GM23338 (cell line): ENCODE measurements around the gene ITGB3. TPM values are rescaled to one million over a fixed set of nuclear protein-coding genes. Genes with fewer than 3 reads are reported as not detected.

Experiments used
- ATAC-seq: fragments of 200-7000 bp; cut with Tn5 transposase; 3 replicates; pipeline ENCODE4 v1.9.1; 2020
- DNase-seq: peaks from one replicate; pipeline ENCODE4 v3.0.0-alpha.2; 2015; ENCODE audit warnings: low spot score
- H2AFZ ChIP-seq: fragments of 200-600 bp; sonication (generic); 2 replicates; pipeline ENCODE4 v1.8.0; 2016; ENCODE audit warnings: antibody characterized with exemption, mild to moderate bottlenecking, moderate library complexity
- H3F3A ChIP-seq: fragments of 200-600 bp; sonication (generic); replicated peaks from 2 replicates; pipeline ENCODE4 v1.8.0; 2017; ENCODE audit warnings: antibody characterized with exemption, mixed run types, low read depth
- H3K27ac ChIP-seq: fragments of 200-600 bp; sonication (generic); 2 replicates; pipeline ENCODE4 v1.6.1; 2016; ENCODE audit warnings: low read depth
- H3K27me3 ChIP-seq: fragments of 200-600 bp; sonication (generic); 2 replicates; pipeline ENCODE4 v1.8.0; 2016; ENCODE audit warnings: mild to moderate bottlenecking, mixed run types, moderate library complexity; ENCODE audit not compliant: insufficient read depth
- H3K36me3 ChIP-seq: fragments of 200-600 bp; sonication (generic); 2 replicates; pipeline ENCODE4 v1.8.0; 2016; ENCODE audit warnings: mild to moderate bottlenecking; ENCODE audit not compliant: insufficient read depth
- H3K4me1 ChIP-seq: fragments of 200-600 bp; sonication (generic); 2 replicates; pipeline ENCODE4 v1.8.0; 2016; ENCODE audit warnings: mild to moderate bottlenecking, moderate library complexity; ENCODE audit not compliant: insufficient read depth
- H3K4me2 ChIP-seq: fragments of 200-600 bp; sonication (generic); 2 replicates; pipeline ENCODE4 v1.7.1; 2017; ENCODE audit warnings: mixed run types
- H3K4me3 ChIP-seq: fragments of 200-600 bp; sonication (generic); 2 replicates; pipeline ENCODE4 v1.6.1; 2016; ENCODE audit warnings: mixed run types
- H3K79me2 ChIP-seq: fragments of 200-600 bp; sonication (generic); replicated peaks from 2 replicates; pipeline ENCODE4 v1.8.0; 2017; ENCODE audit warnings: mild to moderate bottlenecking; ENCODE audit not compliant: insufficient read depth
- H3K9me2 ChIP-seq: fragments of 200-600 bp; sonication (generic); 2 replicates; pipeline ENCODE4 v1.8.0; 2017; ENCODE audit not compliant: insufficient read depth
- H4K20me1 ChIP-seq: fragments of 200-600 bp; sonication (generic); replicated peaks from 2 replicates; pipeline ENCODE4 v1.8.0; 2017; ENCODE audit warnings: mild to moderate bottlenecking; ENCODE audit not compliant: insufficient read depth
- H3K27ac Mint-ChIP-seq: 2 replicates; pipeline ENCODE4 v1.8.0; 2020; ENCODE audit warnings: inconsistent platforms, mild to moderate bottlenecking, moderate library complexity, mixed read lengths
- H3K27me3 Mint-ChIP-seq: 3 replicates; pipeline ENCODE4 v1.8.0; 2022; ENCODE audit warnings: low read depth, mild to moderate bottlenecking, moderate library complexity, mixed read lengths, inconsistent platforms; ENCODE audit not compliant: insufficient read depth, poor library complexity
- H3K36me3 Mint-ChIP-seq: 3 replicates; pipeline ENCODE4 v1.8.0; 2021; ENCODE audit warnings: low read depth, mild to moderate bottlenecking, inconsistent platforms, moderate library complexity, mixed read lengths
- H3K4me1 Mint-ChIP-seq: 3 replicates; pipeline ENCODE4 v1.8.0; 2020; ENCODE audit warnings: mild to moderate bottlenecking, inconsistent platforms, mixed read lengths
- H3K4me3 Mint-ChIP-seq: 3 replicates; pipeline ENCODE4 v1.8.0; 2021; ENCODE audit warnings: moderate library complexity, mild to moderate bottlenecking, inconsistent platforms, mixed read lengths
- H3K9me3 Mint-ChIP-seq: 3 replicates; pipeline ENCODE4 v1.8.0; 2020; ENCODE audit warnings: moderate library complexity, mild to moderate bottlenecking, inconsistent platforms, mixed read lengths
- CREB1 ChIP-seq: fragments of 250-450 bp; sonication (Bioruptor Pico); IDR thresholded peaks from 2 replicates; pipeline ENCODE4 v1.5.0; 2020; ENCODE audit warnings: low read depth, mild to moderate bottlenecking, moderate library complexity
- EZH2 ChIP-seq: fragments of 200-600 bp; sonication (generic); IDR thresholded peaks from one replicate; pipeline ENCODE4 v1.8.0; 2017; ENCODE audit warnings: antibody characterized with exemption, mild to moderate bottlenecking, low read depth; ENCODE audit not compliant: unreplicated experiment
- EZH2phosphoT487 ChIP-seq: fragments of 200-600 bp; sonication (generic); IDR thresholded peaks from one replicate; pipeline ENCODE4 v1.8.1; 2018; ENCODE audit warnings: antibody characterized with exemption; ENCODE audit not compliant: unreplicated experiment
- JUNB ChIP-seq: IDR thresholded peaks from one replicate; pipeline ENCODE4 v1.6.1; 2016; ENCODE audit warnings: antibody characterized with exemption; ENCODE audit not compliant: unreplicated experiment
- NANOG ChIP-seq: IDR thresholded peaks from 2 replicates; pipeline ENCODE4 v1.6.1; 2016; ENCODE audit warnings: antibody characterized with exemption, borderline replicate concordance
- POLR2AphosphoS5 ChIP-seq: IDR thresholded peaks from 2 replicates; pipeline ENCODE4 v1.6.1; 2016; ENCODE audit warnings: antibody characterized with exemption, low read depth
- STAT1 ChIP-seq: IDR thresholded peaks from one replicate; pipeline ENCODE4 v1.6.1; 2016; ENCODE audit warnings: antibody characterized with exemption; ENCODE audit not compliant: unreplicated experiment
- ZNF114 ChIP-seq: fragments of 250-450 bp; sonication (Bioruptor Pico); IDR thresholded peaks from 2 replicates; pipeline ENCODE4 v1.5.0; 2020; ENCODE audit warnings: mild to moderate bottlenecking, moderate library complexity
- ZNF331 ChIP-seq: fragments of 250-450 bp; sonication (Bioruptor Pico); IDR thresholded peaks from 2 replicates; pipeline ENCODE4 v1.5.0; 2020; ENCODE audit warnings: low read depth, mild to moderate bottlenecking, moderate library complexity
- polyA plus RNA-seq: library from polyadenylated mRNA; unstranded; fragments of >200 nt; fragmentation: Nextera tagmentation; extraction: Ambion mirVana; gene quantifications from 2 replicates; pipeline ENCODE4 v1.2.1, GENCODE V29; 2016
- total RNA-seq: library from RNA; depleted of rRNA; stranded (reverse); fragments of >200 nt; shearing (Covaris generic); gene quantifications from 2 replicates; pipeline ENCODE4 v1.2.3, GENCODE V29; 2014
- TF ChIP-seq, protein P1 (sequence below), 2 experiments: fragments of 200-600 bp in 1 of 2; sonication (generic) in 1 of 2; conservative IDR thresholded peaks; 2 replicates each; pipeline versions ENCODE4 v1.5.1 to v1.6.1; 2016 to 2017; ENCODE audit warnings: antibody characterized with exemption in 2 of 2, low read depth in 2 of 2, mild to moderate bottlenecking in 2 of 2, moderate library complexity in 1 of 2
- TF ChIP-seq, protein P2 (sequence below): fragments of 250-450 bp; sonication (Bioruptor Pico); IDR thresholded peaks from 2 replicates; pipeline ENCODE4 v1.5.0; 2020; ENCODE audit warnings: mild to moderate bottlenecking, moderate library complexity
- TF ChIP-seq, protein P3 (sequence below): IDR thresholded peaks from 2 replicates; pipeline ENCODE4 v1.6.1; 2016; ENCODE audit warnings: antibody characterized with exemption
- TF ChIP-seq, protein P4 (sequence below): IDR thresholded peaks from one replicate; pipeline ENCODE4 v1.6.1; 2018; ENCODE audit warnings: antibody characterized with exemption; ENCODE audit not compliant: unreplicated experiment

Gene ITGB3
- total and polyA plus RNA-seq, 2 experiments from 2014 or later, result 0.52 TPM; not detected in 1

DNA sequence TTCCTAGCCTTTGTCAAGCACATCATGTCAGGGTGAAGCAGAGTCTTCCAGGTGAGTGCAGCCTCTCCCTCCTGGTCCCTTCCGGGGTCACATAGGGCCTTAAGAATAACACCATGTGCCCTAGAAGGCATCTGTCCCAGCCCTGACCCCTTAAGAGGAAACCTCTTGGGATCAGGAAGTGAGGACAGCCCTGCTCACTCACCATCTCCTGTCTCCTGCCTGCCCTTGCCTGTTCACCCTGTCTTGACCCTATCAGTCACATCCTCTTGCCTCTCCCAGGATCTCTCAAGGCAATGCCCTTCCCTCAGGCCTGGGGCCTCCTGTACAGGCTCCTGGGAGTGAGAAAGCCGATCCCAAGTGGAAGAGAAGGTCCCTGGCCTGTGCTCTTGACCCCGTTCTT, 30.6 kb upstream of the ITGB3 start:
- no peak for DNase-seq
- H3K9me2 ChIP-seq, result no peaks in the 10 kb centered on the region
- ATAC-seq, result no peak
- Mint-ChIP-seq H3K27ac (no peak overlapping the region), H3K9me3 (peaks cover 16% of the 10 kb centered on the region), H3K36me3 (peaks cover 7% of the 10 kb centered on the region; the same call in 2 of the 3 replicates), H3K4me3 (no peak overlapping the region), H3K4me1 (peaks cover 16% of the 10 kb centered on the region), H3K27me3 (peaks cover 13% of the 10 kb centered on the region)
- peaks cover 13% of the 10 kb centered on the region for H3K4me1 ChIP-seq
- H3K4me2 ChIP-seq, result no peak overlapping the region
- no peak overlapping the region for H3K27ac ChIP-seq
- no peaks in the 10 kb centered on the region for H3K79me2 ChIP-seq
- no peaks in the 10 kb centered on the region for H4K20me1 ChIP-seq
- no peaks in the 10 kb centered on the region for H3F3A ChIP-seq
- no peak overlapping the region for H3K4me3 ChIP-seq
- no peaks in the 10 kb centered on the region for H3K27me3 ChIP-seq
- H2AFZ ChIP-seq, result no peak overlapping the region
- TF ChIP-seq POLR2AphosphoS5, result no peak
- TF ChIP-seq, protein P1, sequence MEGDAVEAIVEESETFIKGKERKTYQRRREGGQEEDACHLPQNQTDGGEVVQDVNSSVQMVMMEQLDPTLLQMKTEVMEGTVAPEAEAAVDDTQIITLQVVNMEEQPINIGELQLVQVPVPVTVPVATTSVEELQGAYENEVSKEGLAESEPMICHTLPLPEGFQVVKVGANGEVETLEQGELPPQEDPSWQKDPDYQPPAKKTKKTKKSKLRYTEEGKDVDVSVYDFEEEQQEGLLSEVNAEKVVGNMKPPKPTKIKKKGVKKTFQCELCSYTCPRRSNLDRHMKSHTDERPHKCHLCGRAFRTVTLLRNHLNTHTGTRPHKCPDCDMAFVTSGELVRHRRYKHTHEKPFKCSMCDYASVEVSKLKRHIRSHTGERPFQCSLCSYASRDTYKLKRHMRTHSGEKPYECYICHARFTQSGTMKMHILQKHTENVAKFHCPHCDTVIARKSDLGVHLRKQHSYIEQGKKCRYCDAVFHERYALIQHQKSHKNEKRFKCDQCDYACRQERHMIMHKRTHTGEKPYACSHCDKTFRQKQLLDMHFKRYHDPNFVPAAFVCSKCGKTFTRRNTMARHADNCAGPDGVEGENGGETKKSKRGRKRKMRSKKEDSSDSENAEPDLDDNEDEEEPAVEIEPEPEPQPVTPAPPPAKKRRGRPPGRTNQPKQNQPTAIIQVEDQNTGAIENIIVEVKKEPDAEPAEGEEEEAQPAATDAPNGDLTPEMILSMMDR (conservative IDR thresholded peaks at IDR 0.05; ENCODE audit: low read depth in 2 of 2), result no peak
- no peak for TF ChIP-seq STAT1
- no peak for TF ChIP-seq ZNF331 (CRISPR knock-in tag)
- no peak for TF ChIP-seq CREB1 (CRISPR knock-in tag)
- TF ChIP-seq ZNF114 (CRISPR knock-in tag), result no peak
- no peak for TF ChIP-seq EZH2
- TF ChIP-seq, protein P2, sequence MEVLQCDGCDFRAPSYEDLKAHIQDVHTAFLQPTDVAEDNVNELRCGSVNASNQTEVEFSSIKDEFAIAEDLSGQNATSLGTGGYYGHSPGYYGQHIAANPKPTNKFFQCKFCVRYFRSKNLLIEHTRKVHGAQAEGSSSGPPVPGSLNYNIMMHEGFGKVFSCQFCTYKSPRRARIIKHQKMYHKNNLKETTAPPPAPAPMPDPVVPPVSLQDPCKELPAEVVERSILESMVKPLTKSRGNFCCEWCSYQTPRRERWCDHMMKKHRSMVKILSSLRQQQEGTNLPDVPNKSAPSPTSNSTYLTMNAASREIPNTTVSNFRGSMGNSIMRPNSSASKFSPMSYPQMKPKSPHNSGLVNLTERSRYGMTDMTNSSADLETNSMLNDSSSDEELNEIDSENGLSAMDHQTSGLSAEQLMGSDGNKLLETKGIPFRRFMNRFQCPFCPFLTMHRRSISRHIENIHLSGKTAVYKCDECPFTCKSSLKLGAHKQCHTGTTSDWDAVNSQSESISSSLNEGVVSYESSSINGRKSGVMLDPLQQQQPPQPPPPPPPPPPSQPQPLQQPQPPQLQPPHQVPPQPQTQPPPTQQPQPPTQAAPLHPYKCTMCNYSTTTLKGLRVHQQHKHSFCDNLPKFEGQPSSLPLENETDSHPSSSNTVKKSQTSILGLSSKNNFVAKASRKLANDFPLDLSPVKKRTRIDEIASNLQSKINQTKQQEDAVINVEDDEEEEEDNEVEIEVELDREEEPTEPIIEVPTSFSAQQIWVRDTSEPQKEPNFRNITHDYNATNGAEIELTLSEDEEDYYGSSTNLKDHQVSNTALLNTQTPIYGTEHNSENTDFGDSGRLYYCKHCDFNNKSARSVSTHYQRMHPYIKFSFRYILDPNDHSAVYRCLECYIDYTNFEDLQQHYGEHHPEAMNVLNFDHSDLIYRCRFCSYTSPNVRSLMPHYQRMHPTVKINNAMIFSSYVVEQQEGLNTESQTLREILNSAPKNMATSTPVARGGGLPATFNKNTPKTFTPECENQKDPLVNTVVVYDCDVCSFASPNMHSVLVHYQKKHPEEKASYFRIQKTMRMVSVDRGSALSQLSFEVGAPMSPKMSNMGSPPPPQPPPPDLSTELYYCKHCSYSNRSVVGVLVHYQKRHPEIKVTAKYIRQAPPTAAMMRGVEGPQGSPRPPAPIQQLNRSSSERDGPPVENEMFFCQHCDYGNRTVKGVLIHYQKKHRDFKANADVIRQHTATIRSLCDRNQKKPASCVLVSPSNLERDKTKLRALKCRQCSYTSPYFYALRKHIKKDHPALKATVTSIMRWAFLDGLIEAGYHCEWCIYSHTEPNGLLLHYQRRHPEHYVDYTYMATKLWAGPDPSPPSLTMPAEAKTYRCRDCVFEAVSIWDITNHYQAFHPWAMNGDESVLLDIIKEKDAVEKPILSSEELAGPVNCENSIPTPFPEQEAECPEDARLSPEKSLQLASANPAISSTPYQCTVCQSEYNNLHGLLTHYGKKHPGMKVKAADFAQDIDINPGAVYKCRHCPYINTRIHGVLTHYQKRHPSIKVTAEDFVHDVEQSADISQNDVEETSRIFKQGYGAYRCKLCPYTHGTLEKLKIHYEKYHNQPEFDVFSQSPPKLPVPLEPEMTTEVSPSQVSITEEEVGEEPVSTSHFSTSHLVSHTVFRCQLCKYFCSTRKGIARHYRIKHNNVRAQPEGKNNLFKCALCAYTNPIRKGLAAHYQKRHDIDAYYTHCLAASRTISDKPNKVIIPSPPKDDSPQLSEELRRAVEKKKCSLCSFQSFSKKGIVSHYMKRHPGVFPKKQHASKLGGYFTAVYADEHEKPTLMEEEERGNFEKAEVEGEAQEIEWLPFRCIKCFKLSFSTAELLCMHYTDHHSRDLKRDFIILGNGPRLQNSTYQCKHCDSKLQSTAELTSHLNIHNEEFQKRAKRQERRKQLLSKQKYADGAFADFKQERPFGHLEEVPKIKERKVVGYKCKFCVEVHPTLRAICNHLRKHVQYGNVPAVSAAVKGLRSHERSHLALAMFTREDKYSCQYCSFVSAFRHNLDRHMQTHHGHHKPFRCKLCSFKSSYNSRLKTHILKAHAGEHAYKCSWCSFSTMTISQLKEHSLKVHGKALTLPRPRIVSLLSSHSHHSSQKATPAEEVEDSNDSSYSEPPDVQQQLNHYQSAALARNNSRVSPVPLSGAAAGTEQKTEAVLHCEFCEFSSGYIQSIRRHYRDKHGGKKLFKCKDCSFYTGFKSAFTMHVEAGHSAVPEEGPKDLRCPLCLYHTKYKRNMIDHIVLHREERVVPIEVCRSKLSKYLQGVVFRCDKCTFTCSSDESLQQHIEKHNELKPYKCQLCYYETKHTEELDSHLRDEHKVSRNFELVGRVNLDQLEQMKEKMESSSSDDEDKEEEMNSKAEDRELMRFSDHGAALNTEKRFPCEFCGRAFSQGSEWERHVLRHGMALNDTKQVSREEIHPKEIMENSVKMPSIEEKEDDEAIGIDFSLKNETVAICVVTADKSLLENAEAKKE (CRISPR knock-in tag), result no peak
- TF ChIP-seq, protein P3, sequence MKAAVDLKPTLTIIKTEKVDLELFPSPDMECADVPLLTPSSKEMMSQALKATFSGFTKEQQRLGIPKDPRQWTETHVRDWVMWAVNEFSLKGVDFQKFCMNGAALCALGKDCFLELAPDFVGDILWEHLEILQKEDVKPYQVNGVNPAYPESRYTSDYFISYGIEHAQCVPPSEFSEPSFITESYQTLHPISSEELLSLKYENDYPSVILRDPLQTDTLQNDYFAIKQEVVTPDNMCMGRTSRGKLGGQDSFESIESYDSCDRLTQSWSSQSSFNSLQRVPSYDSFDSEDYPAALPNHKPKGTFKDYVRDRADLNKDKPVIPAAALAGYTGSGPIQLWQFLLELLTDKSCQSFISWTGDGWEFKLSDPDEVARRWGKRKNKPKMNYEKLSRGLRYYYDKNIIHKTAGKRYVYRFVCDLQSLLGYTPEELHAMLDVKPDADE, result no peak
- TF ChIP-seq NANOG, result no peak
- no peak for TF ChIP-seq JUNB
- TF ChIP-seq, protein P4, sequence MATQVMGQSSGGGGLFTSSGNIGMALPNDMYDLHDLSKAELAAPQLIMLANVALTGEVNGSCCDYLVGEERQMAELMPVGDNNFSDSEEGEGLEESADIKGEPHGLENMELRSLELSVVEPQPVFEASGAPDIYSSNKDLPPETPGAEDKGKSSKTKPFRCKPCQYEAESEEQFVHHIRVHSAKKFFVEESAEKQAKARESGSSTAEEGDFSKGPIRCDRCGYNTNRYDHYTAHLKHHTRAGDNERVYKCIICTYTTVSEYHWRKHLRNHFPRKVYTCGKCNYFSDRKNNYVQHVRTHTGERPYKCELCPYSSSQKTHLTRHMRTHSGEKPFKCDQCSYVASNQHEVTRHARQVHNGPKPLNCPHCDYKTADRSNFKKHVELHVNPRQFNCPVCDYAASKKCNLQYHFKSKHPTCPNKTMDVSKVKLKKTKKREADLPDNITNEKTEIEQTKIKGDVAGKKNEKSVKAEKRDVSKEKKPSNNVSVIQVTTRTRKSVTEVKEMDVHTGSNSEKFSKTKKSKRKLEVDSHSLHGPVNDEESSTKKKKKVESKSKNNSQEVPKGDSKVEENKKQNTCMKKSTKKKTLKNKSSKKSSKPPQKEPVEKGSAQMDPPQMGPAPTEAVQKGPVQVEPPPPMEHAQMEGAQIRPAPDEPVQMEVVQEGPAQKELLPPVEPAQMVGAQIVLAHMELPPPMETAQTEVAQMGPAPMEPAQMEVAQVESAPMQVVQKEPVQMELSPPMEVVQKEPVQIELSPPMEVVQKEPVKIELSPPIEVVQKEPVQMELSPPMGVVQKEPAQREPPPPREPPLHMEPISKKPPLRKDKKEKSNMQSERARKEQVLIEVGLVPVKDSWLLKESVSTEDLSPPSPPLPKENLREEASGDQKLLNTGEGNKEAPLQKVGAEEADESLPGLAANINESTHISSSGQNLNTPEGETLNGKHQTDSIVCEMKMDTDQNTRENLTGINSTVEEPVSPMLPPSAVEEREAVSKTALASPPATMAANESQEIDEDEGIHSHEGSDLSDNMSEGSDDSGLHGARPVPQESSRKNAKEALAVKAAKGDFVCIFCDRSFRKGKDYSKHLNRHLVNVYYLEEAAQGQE, result no peak
- no peak for TF ChIP-seq EZH2phosphoT487
- H3K36me3 ChIP-seq, result no peaks in the 10 kb centered on the region
